OCI-LY7 (cell line): Measurements from ENCODE around the gene ABCC8. TPM values are rescaled to one million over a fixed set of nuclear protein-coding genes. Genes with fewer than 3 reads are reported as not detected.

ENCODE experiments used
- BruUV-seq: library from RNA; stranded (reverse); fragments of 400-500 nt; replicated peaks from 2 replicates; lab custom pipeline; 2021; lab: Mats Ljungman, UMichigan
- CTCF ChIA-PET: fragments of 300-600 bp; sonication (Branson Sonifier 250); formaldehyde crosslinking; loops from one replicate; lab custom pipeline; 2022; ENCODE audit warnings: antibody characterized with exemption; ENCODE audit not compliant: unreplicated experiment; lab: Charles Lee
- POLR2A ChIA-PET: fragments of 300-600 bp; sonication (Branson Sonifier 250); formaldehyde crosslinking; loops from one replicate; lab custom pipeline; 2022; ENCODE audit warnings: antibody characterized with exemption; lab: Charles Lee
- DNase-seq: peaks from one replicate; pipeline ENCODE4 v3.0.0-alpha.2; 2015; ENCODE audit warnings: low spot score
- H2AFZ ChIP-seq: fragments of 200-600 bp; sonication (generic), shearing (Covaris generic); 2 replicates; pipeline ENCODE4 v1.6.1; 2014; ENCODE audit warnings: mild to moderate bottlenecking, antibody characterized with exemption, low read length, moderate library complexity
- H3K27ac ChIP-seq: fragments of 200-600 bp; sonication (generic); 2 replicates; pipeline ENCODE4 v1.5.1; 2014; ENCODE audit warnings: mixed run types, low read depth, mild to moderate bottlenecking, moderate library complexity, low read length, inconsistent platforms; ENCODE audit not compliant: poor library complexity, severe bottlenecking
- H3K36me3 ChIP-seq: fragments of 200-600 bp; sonication (generic); 2 replicates; pipeline ENCODE4 v1.6.1; 2014; ENCODE audit warnings: mild to moderate bottlenecking, antibody characterized with exemption, low read length, moderate library complexity, mixed read lengths; ENCODE audit not compliant: insufficient read depth
- H3K4me1 ChIP-seq: fragments of 200-600 bp; sonication (generic); 2 replicates; pipeline ENCODE4 v1.5.1; 2014; ENCODE audit warnings: mild to moderate bottlenecking, low read length; ENCODE audit not compliant: insufficient read depth, poor library complexity, severe bottlenecking
- H3K4me2 ChIP-seq: fragments of 200-600 bp; sonication (generic); 2 replicates; pipeline ENCODE4 v1.6.1; 2014; ENCODE audit warnings: mild to moderate bottlenecking, low read length
- H3K4me3 ChIP-seq: fragments of 200-600 bp; sonication (generic); 2 replicates; pipeline ENCODE4 v1.5.1; 2014; ENCODE audit warnings: mild to moderate bottlenecking, low read depth, low read length; ENCODE audit not compliant: poor library complexity, severe bottlenecking
- H3K79me2 ChIP-seq: fragments of 200-600 bp; sonication (generic); 2 replicates; pipeline ENCODE4 v1.6.1; 2016; ENCODE audit warnings: low read depth, mild to moderate bottlenecking, low read length, moderate library complexity, mixed read lengths; ENCODE audit not compliant: insufficient read depth
- H3K9me2 ChIP-seq: fragments of 200-600 bp; sonication (generic); 2 replicates; pipeline ENCODE4 v1.6.1; 2016; ENCODE audit warnings: mild to moderate bottlenecking, low read length, mixed read lengths; ENCODE audit not compliant: insufficient read depth
- H3K9me3 ChIP-seq: fragments of 200-600 bp; sonication (generic); 2 replicates; pipeline ENCODE4 v1.6.1; 2014; ENCODE audit warnings: mild to moderate bottlenecking, mixed run types, low read length, mixed read lengths
- H4K20me1 ChIP-seq: fragments of 200-600 bp; sonication (generic); 2 replicates; pipeline ENCODE4 v1.6.1; 2014; ENCODE audit warnings: mild to moderate bottlenecking, antibody characterized with exemption, low read length, moderate library complexity, mixed read lengths; ENCODE audit not compliant: insufficient read depth
- CTCF ChIP-seq: fragments of 200-600 bp; sonication (generic); conservative IDR thresholded peaks from 2 replicates; pipeline ENCODE4 v1.5.1; 2014; ENCODE audit warnings: mild to moderate bottlenecking, antibody characterized with exemption, low read length, moderate library complexity, mixed read lengths
- EZH2phosphoT487 ChIP-seq: fragments of 200-600 bp; sonication (generic); IDR thresholded peaks from 2 replicates; pipeline ENCODE4 v1.6.1; 2018; ENCODE audit warnings: low read depth, borderline replicate concordance, mild to moderate bottlenecking, mixed run types, antibody characterized with exemption, low read length, moderate library complexity, mixed read lengths
- intact Hi-C: fragments of 100-400 bp; cut with micrococcal nuclease; formaldehyde crosslinking; loops from one replicate; pipeline ENCODE4 v1.10.0; 2022; ENCODE audit not compliant: unreplicated experiment
- total RNA-seq, 2 experiments: library from RNA; depleted of rRNA in 1 of 2; stranded (reverse); fragments of >200 nt in 1 of 2; shearing (Covaris generic) in 1 of 2; gene quantifications; 2 replicates each; pipeline ENCODE4 v1.2.3, GENCODE V29; 2014 to 2022

Gene ABCC8
- total RNA-seq, 2 experiments from 2014 or later = not detected

DNA sequence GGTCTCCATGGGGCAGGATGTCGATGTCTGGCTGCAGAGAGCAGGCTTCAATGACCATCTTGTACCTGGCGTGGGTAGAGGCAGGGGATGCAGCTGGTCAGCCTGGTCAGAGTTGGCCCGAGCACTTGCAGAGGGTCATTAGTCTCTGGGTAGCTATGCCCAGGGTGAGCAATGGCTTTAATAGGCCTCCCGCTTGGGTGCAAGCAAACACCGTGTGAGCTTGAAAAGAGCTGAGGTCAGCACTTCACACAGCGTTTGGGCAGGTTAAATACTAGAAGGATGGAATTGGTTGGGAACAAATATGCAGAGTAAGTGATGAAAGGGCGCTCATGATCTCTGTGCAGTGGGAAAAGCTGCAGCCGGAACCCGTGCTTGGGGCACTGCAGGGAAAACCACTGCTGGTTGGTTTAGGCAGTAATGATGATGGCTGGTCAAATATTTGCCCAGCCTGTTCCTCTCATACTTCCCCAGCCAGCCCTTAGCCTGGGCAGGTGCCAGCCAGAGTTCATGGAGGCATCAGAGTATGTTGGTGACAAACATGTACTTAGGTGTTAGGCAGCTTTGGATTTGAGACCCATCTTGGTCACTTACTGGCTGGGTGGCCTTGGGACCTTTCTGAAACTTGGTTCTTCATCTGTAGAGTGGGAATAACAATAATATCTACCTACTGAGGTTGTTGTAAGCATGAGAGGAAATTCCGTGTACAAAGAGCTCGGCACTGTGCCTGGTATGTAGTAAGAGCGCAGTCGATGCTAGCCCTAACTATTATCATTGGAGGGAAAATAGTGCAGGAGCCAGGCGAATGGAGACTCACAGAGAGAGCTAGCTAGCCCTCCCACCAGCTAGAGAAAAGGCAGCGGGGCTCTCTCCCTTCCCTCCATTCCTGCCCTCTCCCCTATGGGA is 63.0 kb downstream of the ABCC8 start:
- H3K4me1 ChIP-seq = no peaks in the 10 kb centered on the region
- BruUV-seq = no TSS peak
- no peaks in the 10 kb centered on the region for H3K36me3 ChIP-seq
- intact Hi-C loops = no loop called here
- ChIA-PET POLR2A (interaction anchor here (0.6 kb wide), 1 partner anchor 188 kb away, joined by 3 read pairs; no protein-coding TSS in a partner anchor), CTCF (no interaction called here)
- H3K4me2 ChIP-seq = no peak overlapping the region
- H4K20me1 ChIP-seq = no peaks in the 10 kb centered on the region
- no peaks in the 10 kb centered on the region for H3K79me2 ChIP-seq
- no peak for DNase-seq
- H3K9me2 ChIP-seq = no peaks in the 10 kb centered on the region
- H3K9me3 ChIP-seq = no peaks in the 10 kb centered on the region
- no peak for TF ChIP-seq CTCF
- no peak for TF ChIP-seq EZH2phosphoT487
- H3K27ac ChIP-seq = no peak overlapping the region
- no peak overlapping the region for H2AFZ ChIP-seq
- H3K4me3 ChIP-seq = no peak overlapping the region

DNA sequence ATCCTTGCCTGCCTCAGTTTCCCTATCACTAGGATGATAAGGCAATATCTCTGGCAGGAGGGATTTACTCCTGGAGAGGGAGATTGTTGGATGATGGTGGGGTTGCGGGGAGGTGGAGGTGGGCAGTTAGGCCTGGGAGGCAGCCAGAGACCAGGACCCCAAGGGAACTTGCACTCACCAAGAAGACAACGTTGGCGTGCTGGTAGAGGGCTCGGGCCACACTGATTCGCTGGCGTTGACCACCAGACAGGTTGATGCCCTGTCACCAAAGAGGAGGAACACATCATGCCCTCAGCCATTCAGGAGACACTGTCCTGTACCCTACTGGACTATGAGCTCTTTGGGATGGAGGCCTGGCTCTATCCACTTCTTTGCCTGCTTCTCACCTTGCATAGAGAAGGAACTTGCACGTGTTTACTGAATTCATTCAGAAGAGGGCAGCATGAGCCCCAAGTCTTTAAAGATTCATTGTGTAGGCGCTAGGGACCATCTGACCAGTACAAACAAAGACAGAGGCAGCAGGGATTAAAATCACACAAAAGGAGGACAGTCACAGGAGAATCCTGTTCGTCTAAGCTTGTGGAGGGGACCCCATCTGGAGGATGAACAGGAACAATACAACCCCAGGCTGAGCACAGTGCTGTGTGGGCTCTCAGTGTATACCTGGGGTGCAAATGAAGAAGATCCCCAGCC is 64.0 kb downstream of the ABCC8 start:
- Histone ChIP-seq H2AFZ (no peak overlapping the region), H3K4me2 (no peak overlapping the region), H3K79me2 (no peaks in the 10 kb centered on the region), H3K27ac (no peak overlapping the region), H3K9me3 (no peaks in the 10 kb centered on the region), H4K20me1 (no peaks in the 10 kb centered on the region), H3K9me2 (no peaks in the 10 kb centered on the region), H3K4me3 (no peak overlapping the region), H3K36me3 (no peaks in the 10 kb centered on the region), H3K4me1 (no peaks in the 10 kb centered on the region)
- intact Hi-C loops = no loop called here
- no peak for DNase-seq
- ChIA-PET CTCF (no interaction called here), POLR2A (interaction anchor here (0.7 kb wide), 1 partner anchor 282 kb away, joined by 3 read pairs; no protein-coding TSS in a partner anchor)
- BruUV-seq = no TSS peak
- TF ChIP-seq EZH2phosphoT487 (no peak), CTCF (no peak)
